ENCODE measurements around the gene NPTX1. TPM values are rescaled to one million over a fixed set of nuclear protein-coding genes. Genes with fewer than 3 reads are reported as not detected.

The NPTX1 gene
- total RNA-seq, 1 donor from 2014 or later, result not detected

- no peaks in the 10 kb centered on the region for H3K9me3 Mint-ChIP-seq (ENCODE audit: low read depth)
- H3K4me3 Mint-ChIP-seq (ENCODE audit: low read depth), result peak overlapping the region; percentile 90
- no peaks in the 10 kb centered on the region for H3K36me3 Mint-ChIP-seq (ENCODE audit: insufficient read depth)
- peaks cover 19% of the 10 kb centered on the region for H3K4me1 Mint-ChIP-seq (ENCODE audit: low read depth)
- H3K27ac Mint-ChIP-seq, result peak overlapping the region; percentile 89
- H3K27me3 Mint-ChIP-seq, result peaks cover 36% of the 10 kb centered on the region
- DNase-seq (ENCODE audit: low spot score, unreplicated experiment), result no peak
- TF ChIP-seq, protein P1, sequence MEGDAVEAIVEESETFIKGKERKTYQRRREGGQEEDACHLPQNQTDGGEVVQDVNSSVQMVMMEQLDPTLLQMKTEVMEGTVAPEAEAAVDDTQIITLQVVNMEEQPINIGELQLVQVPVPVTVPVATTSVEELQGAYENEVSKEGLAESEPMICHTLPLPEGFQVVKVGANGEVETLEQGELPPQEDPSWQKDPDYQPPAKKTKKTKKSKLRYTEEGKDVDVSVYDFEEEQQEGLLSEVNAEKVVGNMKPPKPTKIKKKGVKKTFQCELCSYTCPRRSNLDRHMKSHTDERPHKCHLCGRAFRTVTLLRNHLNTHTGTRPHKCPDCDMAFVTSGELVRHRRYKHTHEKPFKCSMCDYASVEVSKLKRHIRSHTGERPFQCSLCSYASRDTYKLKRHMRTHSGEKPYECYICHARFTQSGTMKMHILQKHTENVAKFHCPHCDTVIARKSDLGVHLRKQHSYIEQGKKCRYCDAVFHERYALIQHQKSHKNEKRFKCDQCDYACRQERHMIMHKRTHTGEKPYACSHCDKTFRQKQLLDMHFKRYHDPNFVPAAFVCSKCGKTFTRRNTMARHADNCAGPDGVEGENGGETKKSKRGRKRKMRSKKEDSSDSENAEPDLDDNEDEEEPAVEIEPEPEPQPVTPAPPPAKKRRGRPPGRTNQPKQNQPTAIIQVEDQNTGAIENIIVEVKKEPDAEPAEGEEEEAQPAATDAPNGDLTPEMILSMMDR (IDR thresholded peaks at IDR 0.05; ENCODE audit: unreplicated experiment), result no peak
Observed at GRCh38 chr17:80455784-80456183, 20.6 kb downstream of the NPTX1 start.

GRCh38 chr17:80455336-80455710 lies 21.1 kb downstream of the NPTX1 start:
- Mint-ChIP-seq H3K27me3 (peaks cover 31% of the 10 kb centered on the region), H3K4me3 (ENCODE audit: low read depth) (peak overlapping the region; percentile 90), H3K4me1 (ENCODE audit: low read depth) (peaks cover 19% of the 10 kb centered on the region), H3K36me3 (ENCODE audit: insufficient read depth) (no peaks in the 10 kb centered on the region), H3K27ac (peak overlapping the region; percentile 98), H3K9me3 (ENCODE audit: low read depth) (no peaks in the 10 kb centered on the region)
- DNase-seq (ENCODE audit: low spot score, unreplicated experiment), result no peak
- TF ChIP-seq, protein P1 (IDR thresholded peaks at IDR 0.05; ENCODE audit: unreplicated experiment), result no peak

- TF ChIP-seq, protein P1 (IDR thresholded peaks at IDR 0.05; ENCODE audit: unreplicated experiment), result no peak
- Mint-ChIP-seq H3K4me1 (ENCODE audit: low read depth) (peaks cover 19% of the 10 kb centered on the region), H3K27ac (peak overlapping the region; percentile 98), H3K36me3 (ENCODE audit: insufficient read depth) (no peaks in the 10 kb centered on the region), H3K9me3 (ENCODE audit: low read depth) (no peaks in the 10 kb centered on the region), H3K27me3 (peaks cover 26% of the 10 kb centered on the region), H3K4me3 (ENCODE audit: low read depth) (peak overlapping the region; percentile 90)
- peak; percentile 92 for DNase-seq (ENCODE audit: low spot score, unreplicated experiment)
Observed at GRCh38 chr17:80454557-80455335, 21.7 kb downstream of the NPTX1 start.

GRCh38 chr17:80453998-80454556 lies 22.3 kb downstream of the NPTX1 start:
- Mint-ChIP-seq H3K4me1 (ENCODE audit: low read depth) (peaks cover 19% of the 10 kb centered on the region), H3K36me3 (ENCODE audit: insufficient read depth) (no peaks in the 10 kb centered on the region), H3K9me3 (ENCODE audit: low read depth) (no peaks in the 10 kb centered on the region), H3K4me3 (ENCODE audit: low read depth) (peak overlapping the region; percentile 90), H3K27me3 (peaks cover 20% of the 10 kb centered on the region), H3K27ac (peak overlapping the region; percentile 96)
- no peak for DNase-seq (ENCODE audit: low spot score, unreplicated experiment)
- TF ChIP-seq, protein P1 (IDR thresholded peaks at IDR 0.05; ENCODE audit: unreplicated experiment), result no peak

GRCh38 chr17:80453126-80453997 lies 23.0 kb downstream of the NPTX1 start:
- no peak for DNase-seq (ENCODE audit: low spot score, unreplicated experiment)
- TF ChIP-seq, protein P1 (IDR thresholded peaks at IDR 0.05; ENCODE audit: unreplicated experiment), result no peak
- H3K9me3 Mint-ChIP-seq (ENCODE audit: low read depth), result no peaks in the 10 kb centered on the region
- peaks cover 19% of the 10 kb centered on the region for H3K4me1 Mint-ChIP-seq (ENCODE audit: low read depth)
- H3K27me3 Mint-ChIP-seq, result peaks cover 15% of the 10 kb centered on the region
- H3K4me3 Mint-ChIP-seq (ENCODE audit: low read depth), result peak overlapping the region; percentile 90
- H3K36me3 Mint-ChIP-seq (ENCODE audit: insufficient read depth), result no peaks in the 10 kb centered on the region
- peak overlapping the region; percentile 96 for H3K27ac Mint-ChIP-seq

Measured in progenitor cell of endocrine pancreas (in vitro differentiated cells).